HFF-Myc (cell line): ENCODE measurements around the gene DNHD1.
A peak's percentile ranks its signal among the peaks of the same experiment; 100 is the strongest.

ENCODE experiments used
- DNase-seq: peaks from one replicate; pipeline ENCODE4 v3.0.0-alpha.2; 2011; ENCODE audit warnings: low read depth; ENCODE audit errors: extremely low read depth
- H3K4me3 ChIP-seq: replicated peaks from 2 replicates; pipeline ENCODE4 v1.5.1; 2011; ENCODE audit warnings: low read depth, mild to moderate bottlenecking, control low read depth, low read length
- TF ChIP-seq, protein P1 (sequence below): IDR thresholded peaks from 2 replicates; pipeline ENCODE4 v1.5.1; 2012; ENCODE audit warnings: mild to moderate bottlenecking, low read depth, low read length, control low read depth; ENCODE audit errors: missing control alignments

The DNHD1 gene

GRCh38 chr11:6615046-6615445, 118.0 kb downstream of the DNHD1 start:
- TF ChIP-seq, protein P1, sequence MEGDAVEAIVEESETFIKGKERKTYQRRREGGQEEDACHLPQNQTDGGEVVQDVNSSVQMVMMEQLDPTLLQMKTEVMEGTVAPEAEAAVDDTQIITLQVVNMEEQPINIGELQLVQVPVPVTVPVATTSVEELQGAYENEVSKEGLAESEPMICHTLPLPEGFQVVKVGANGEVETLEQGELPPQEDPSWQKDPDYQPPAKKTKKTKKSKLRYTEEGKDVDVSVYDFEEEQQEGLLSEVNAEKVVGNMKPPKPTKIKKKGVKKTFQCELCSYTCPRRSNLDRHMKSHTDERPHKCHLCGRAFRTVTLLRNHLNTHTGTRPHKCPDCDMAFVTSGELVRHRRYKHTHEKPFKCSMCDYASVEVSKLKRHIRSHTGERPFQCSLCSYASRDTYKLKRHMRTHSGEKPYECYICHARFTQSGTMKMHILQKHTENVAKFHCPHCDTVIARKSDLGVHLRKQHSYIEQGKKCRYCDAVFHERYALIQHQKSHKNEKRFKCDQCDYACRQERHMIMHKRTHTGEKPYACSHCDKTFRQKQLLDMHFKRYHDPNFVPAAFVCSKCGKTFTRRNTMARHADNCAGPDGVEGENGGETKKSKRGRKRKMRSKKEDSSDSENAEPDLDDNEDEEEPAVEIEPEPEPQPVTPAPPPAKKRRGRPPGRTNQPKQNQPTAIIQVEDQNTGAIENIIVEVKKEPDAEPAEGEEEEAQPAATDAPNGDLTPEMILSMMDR, result no peak
- no peak for DNase-seq
- H3K4me3 ChIP-seq, result no peak overlapping the region

DNA sequence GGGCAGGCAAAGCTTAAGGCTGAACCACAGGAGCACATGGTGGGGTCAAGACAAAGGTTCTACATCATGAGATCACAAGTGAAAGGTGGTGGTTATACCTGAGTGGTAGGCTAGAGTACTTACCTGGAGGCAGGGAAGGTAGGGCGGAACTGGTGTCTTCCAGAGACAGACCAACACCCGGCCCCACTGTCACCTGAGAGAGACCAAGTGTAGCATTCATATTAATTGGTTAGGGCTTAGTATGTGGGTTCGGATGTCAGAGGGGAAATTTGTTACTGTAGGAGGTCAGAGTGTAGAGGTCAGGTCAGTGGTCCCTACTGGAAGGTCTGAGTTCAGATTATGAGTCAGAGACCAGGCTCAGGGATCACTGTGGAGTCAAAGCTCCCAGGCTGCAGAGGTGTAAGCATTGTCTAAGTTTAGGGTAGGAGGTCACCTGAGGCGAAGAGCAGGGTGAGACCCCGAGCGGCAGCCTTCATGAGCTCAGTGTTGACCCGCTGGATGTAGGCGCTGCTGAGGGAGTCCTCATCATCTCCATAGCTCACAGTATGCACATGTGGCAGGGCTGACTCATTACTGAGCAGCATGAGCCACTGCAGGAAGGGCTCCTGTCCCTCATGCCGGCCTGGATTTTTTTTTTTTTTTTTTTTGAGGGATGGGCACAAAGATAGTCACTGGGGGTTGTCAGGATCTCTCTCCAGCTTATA, 119.0 kb downstream of the DNHD1 start:
- no peak overlapping the region for H3K4me3 ChIP-seq
- no peak for DNase-seq
- TF ChIP-seq, protein P1, result no peak

DNA sequence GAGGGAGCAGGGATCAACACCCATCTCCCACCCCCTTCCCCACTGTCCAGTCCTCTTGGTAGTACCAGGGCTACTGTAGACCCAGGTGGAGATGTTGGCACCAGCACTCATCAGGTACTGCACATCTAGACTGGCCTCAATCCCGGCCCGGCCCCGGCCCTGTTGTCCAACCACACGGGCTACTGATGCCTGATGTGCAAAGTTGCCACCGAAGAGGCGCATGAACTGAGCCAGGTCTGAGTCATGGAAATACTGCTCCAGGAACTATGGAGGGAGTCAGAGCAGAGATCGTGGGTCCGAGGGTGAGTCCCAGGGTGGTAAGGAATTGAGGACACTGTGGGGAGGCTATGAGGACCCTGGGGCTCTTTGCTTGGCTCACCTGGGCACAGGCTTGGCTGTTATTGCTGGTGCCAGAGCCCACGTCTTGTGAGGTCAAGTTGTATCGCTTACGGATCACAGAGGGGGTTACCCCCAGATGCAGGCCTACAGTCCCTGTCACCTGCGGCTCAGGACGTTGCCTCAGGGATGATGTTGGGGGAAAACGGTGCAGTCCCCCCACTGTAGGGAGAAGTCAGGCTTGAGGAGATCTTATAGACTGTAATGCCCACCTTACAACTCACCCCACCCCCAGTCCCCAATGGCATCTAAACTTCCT, 119.6 kb downstream of the DNHD1 start:
- no peak for DNase-seq
- no peak overlapping the region for H3K4me3 ChIP-seq
- TF ChIP-seq, protein P1, result no peak

GRCh38 chr11:6617315-6617781, 120.3 kb downstream of the DNHD1 start:
- DNase-seq, result no peak
- TF ChIP-seq, protein P1, result no peak
- peak overlapping the region; percentile 91 for H3K4me3 ChIP-seq

- DNase-seq, result no peak
- TF ChIP-seq, protein P1, result peak; percentile 4
- H3K4me3 ChIP-seq, result peak overlapping the region; percentile 91
These were observed 121.3 kb downstream of the DNHD1 start for GRCh38 chr11:6618117-6619003.

- peak; percentile 90 for DNase-seq
- H3K4me3 ChIP-seq, result peak within 1 kb of the TSS; percentile 91
- TF ChIP-seq, protein P1, result no peak
These were observed 122.1 kb downstream of the DNHD1 start, which contains the start of gene TPP1 for GRCh38 chr11:6619004-6619745. TSS of gene TPP1 (minus strand) at chr11:6619422. CDS start at chr11:6619400, 22 bp downstream.
